WERI-Rb-1 (cell line): ENCODE results near the gene KLHL29.

ENCODE experiments used
- DNase-seq: peaks from one replicate; pipeline ENCODE4 v3.0.0-alpha.2; 2020
- H3K27ac ChIP-seq: fragments of 250-450 bp; sonication (Bioruptor Pico); 2 replicates; pipeline ENCODE4 v1.5.1; 2020; ENCODE audit warnings: mild to moderate bottlenecking, moderate library complexity
- H3K27me3 ChIP-seq: fragments of 250-450 bp; sonication (Bioruptor Pico); 2 replicates; pipeline ENCODE4 v1.5.1; 2021; ENCODE audit warnings: mild to moderate bottlenecking, low read depth, moderate library complexity; ENCODE audit not compliant: insufficient read depth, severe bottlenecking
- H3K36me3 ChIP-seq: fragments of 250-450 bp; sonication (Bioruptor Pico); 2 replicates; pipeline ENCODE4 v1.5.1; 2020; ENCODE audit warnings: mild to moderate bottlenecking, moderate library complexity
- H3K4me3 ChIP-seq: 2 replicates; pipeline ENCODE4 v1.5.1; 2011; ENCODE audit warnings: low read depth, mild to moderate bottlenecking, control low read depth, low read length
- H3K9me3 ChIP-seq: fragments of 250-450 bp; sonication (Bioruptor Pico); 2 replicates; pipeline ENCODE4 v1.5.1; 2021; ENCODE audit warnings: mild to moderate bottlenecking, moderate library complexity; ENCODE audit not compliant: severe bottlenecking
- CTCF ChIP-seq: IDR thresholded peaks from 2 replicates; pipeline ENCODE4 v1.5.1; 2011; ENCODE audit warnings: low read depth, mild to moderate bottlenecking, control low read depth, inconsistent platforms, low read length

KLHL29 gene

GRCh38 chr2:23503097-23503496 lies 118.1 kb downstream of the KLHL29 start:
- Histone ChIP-seq H3K27ac (peak overlapping the region; percentile 18; the same call in 1 of the 2 replicates), H3K27me3 (no peaks in the 10 kb centered on the region), H3K9me3 (no peaks in the 10 kb centered on the region), H3K36me3 (no peaks in the 10 kb centered on the region; the same call in 1 of the 2 replicates), H3K4me3 (no peak overlapping the region)
- TF ChIP-seq CTCF, result no peak
- no peak for DNase-seq

- Histone ChIP-seq H3K36me3 (no peaks in the 10 kb centered on the region; the same call in 1 of the 2 replicates), H3K27ac (peak overlapping the region; percentile 18; the same call in 1 of the 2 replicates), H3K27me3 (no peaks in the 10 kb centered on the region), H3K9me3 (no peaks in the 10 kb centered on the region), H3K4me3 (no peak overlapping the region)
- TF ChIP-seq CTCF, result no peak
- no peak for DNase-seq
Observed at GRCh38 chr2:23503682-23504081, 118.7 kb downstream of the KLHL29 start.

- Histone ChIP-seq H3K36me3 (no peaks in the 10 kb centered on the region; the same call in 1 of the 2 replicates), H3K27ac (peak overlapping the region; percentile 96), H3K27me3 (no peaks in the 10 kb centered on the region), H3K4me3 (no peak overlapping the region), H3K9me3 (no peaks in the 10 kb centered on the region)
- DNase-seq, result no peak
- no peak for TF ChIP-seq CTCF
Observed at GRCh38 chr2:23504591-23504990, 119.6 kb downstream of the KLHL29 start.

- DNase-seq, result peak; percentile 73
- TF ChIP-seq CTCF, result peak; percentile 78
- Histone ChIP-seq H3K27me3 (no peaks in the 10 kb centered on the region), H3K4me3 (no peak overlapping the region), H3K27ac (peak overlapping the region; percentile 96), H3K36me3 (no peaks in the 10 kb centered on the region; the same call in 1 of the 2 replicates), H3K9me3 (no peaks in the 10 kb centered on the region)
Observed at GRCh38 chr2:23505218-23505983, 120.4 kb downstream of the KLHL29 start.

- Histone ChIP-seq H3K27ac (peak overlapping the region; percentile 96), H3K27me3 (no peaks in the 10 kb centered on the region), H3K36me3 (no peaks in the 10 kb centered on the region; the same call in 1 of the 2 replicates), H3K4me3 (no peak overlapping the region), H3K9me3 (no peaks in the 10 kb centered on the region)
- DNase-seq, result peak; percentile 87
- TF ChIP-seq CTCF, result no peak
Observed at GRCh38 chr2:23505984-23506380, 121.0 kb downstream of the KLHL29 start.
